Activated T-cell treated with anti-CD3 and anti-CD28 coated beads for 24 hours (primary cell): ENCODE data around the gene FBXW9.
"Not testable (repeated sequence)": the region's sequence is repeated elsewhere in the genome, so short reads cannot be mapped to it uniquely, and the experiment has no call there.

Experiments used
- DNase-seq: peaks from one replicate; pipeline ENCODE4 v3.0.0-alpha.2; 2020; ENCODE audit warnings: low read depth

FBXW9 gene

GRCh38 chr19:12652219-12652618 is 44.2 kb downstream of the FBXW9 start:
- no peak for DNase-seq

- no peak for DNase-seq
Measured at GRCh38 chr19:12649941-12650340, 46.5 kb downstream of the FBXW9 start.

GRCh38 chr19:12648088-12648487 is 48.3 kb downstream of the FBXW9 start:
- no peak for DNase-seq

DNA sequence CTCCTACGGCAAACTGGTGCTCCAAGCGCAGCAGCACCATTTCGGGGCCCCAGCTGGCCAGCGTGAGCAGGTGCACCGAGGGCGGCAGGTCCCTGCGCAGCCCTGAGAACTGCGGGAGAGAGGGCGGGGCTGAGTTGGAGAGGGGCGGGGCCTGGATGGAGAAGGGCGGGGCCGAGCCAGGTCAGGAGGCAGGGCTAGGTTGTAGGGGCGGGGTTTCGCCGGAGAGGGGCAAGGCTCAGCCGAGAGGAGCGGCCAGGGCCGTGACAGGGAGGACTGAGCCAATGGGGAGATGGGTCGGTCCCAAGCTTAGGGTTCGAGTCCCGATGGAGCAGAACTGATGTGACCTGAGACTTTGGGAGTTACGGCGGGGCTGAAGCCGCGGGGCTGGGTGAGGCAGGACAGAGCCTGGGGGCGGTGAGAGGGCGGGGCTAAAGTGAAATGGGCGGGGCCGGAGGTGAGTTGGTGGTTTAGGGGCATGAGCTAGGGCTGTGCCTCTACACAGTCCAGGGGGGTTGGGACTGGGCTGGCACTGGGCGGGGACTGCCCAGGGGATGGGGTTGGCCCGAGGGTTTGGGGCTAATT is 48.9 kb downstream of the FBXW9 start:
- no peak for DNase-seq

- no peak for DNase-seq
Measured at GRCh38 chr19:12647047-12647446, 49.4 kb downstream of the FBXW9 start.

DNA sequence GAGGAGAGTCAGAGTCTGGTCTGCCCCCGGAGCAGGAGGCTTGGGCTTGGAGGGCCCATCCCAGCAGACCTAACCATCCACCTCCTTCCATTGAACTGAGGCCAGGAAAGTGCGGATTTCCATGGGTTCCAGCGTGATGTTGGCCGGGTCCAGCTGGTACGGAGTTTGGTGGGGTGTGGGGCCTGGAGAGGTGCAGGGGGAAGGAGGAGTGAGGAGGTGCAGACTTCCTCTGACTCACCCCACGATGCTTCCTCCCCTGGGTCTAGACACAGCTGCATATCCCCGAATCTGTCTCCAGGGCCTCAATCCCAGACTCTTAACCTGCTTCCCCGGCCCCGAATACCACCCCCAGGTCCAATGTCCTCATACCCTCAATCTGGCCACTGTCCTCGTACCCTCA is 49.9 kb downstream of the FBXW9 start:
- no peak for DNase-seq

DNA sequence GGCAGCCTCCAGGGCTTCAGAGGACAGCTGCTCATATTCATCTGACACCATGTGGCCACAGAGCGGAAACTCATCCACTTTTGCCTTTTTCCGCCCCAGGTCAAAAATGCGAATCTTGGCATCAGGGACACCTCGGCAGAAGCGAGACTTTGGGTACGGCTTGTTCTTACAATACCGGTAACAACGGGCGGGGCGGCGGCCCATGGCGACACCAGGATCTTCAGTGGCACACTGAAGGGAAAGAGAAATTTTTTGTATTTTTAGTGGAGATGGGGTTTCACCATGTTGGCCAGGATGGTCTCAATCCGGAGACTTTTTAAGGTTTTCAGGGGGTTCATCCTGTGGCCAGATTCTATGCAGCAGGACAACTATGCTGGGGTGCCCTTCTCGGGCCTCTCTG is 52.7 kb downstream of the FBXW9 start:
- DNase-seq = not testable (repeated sequence)

DNA sequence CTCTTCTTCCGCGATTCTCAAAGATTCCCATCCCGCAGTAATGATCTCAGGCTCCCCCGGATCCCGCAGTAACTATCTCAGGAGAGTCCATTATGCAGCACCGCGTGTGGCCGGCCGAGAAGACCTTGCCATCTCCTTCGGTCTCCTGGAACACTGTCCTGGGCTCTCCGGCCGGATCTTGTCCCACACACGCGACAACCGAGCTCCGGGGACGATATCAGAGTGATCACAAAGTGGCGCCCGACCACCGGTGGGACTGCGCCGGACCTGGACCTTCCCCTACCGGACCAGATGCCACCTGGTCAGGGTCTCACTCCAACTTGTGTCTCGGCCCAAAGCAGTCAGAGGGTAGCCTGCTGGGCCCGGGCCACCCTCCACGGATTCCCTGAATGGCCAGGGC is 53.9 kb downstream of the FBXW9 start:
- DNase-seq = no peak

DNA sequence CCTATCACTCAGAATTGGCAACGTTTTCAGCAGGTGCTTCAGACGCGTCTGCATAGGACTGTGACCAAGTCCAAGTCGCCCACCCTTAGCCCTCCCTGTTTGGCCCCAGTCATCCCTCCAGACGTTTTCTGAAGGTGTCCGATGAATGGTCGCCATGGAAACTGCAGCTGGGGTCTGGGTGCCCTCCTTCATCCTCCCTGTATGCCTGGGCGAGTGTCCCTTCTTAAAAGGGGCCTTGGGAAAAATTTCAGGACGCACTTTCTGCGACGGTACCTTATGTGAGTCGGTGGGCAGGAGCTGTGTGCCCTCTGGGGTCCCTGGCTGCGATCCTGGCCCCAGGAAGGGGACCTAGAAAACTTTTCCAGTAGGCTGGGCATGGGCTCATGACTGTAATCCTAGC is 55.0 kb downstream of the FBXW9 start:
- no peak for DNase-seq

- peak; percentile 84 for DNase-seq
Measured at GRCh38 chr19:12639901-12640613, 56.4 kb downstream of the FBXW9 start.
